B cell (primary cell): ENCODE results near the gene HS3ST3B1. TPM values are rescaled to one million over a fixed set of nuclear protein-coding genes. Genes with fewer than 3 reads are reported as not detected.

Experiments
- ATAC-seq: fragments of 200-7000 bp; cut with Tn5 transposase; one replicate; pipeline ENCODE4 v1.10.0; 2021; ENCODE audit warnings: low read depth, mild to moderate bottlenecking, moderate number of reproducible peaks, moderate library complexity
- CTCF ChIA-PET: fragments of 350-600 bp; sonication (Branson Sonifier 250); formaldehyde crosslinking; loops from one replicate; lab custom pipeline; 2021; ENCODE audit warnings: antibody characterized with exemption, inconsistent platforms; lab: Charles Lee
- POLR2A ChIA-PET: fragments of 350-600 bp; sonication (Branson Sonifier 250); formaldehyde crosslinking; loops from one replicate; lab custom pipeline; 2021; ENCODE audit warnings: antibody characterized with exemption; lab: Charles Lee
- DNase-seq: peaks from one replicate; pipeline ENCODE4 v3.0.0; 2013
- H2AFZ ChIP-seq: 2 replicates; pipeline ENCODE4 v1.6.1; 2012; ENCODE audit warnings: mild to moderate bottlenecking, low read depth, low read length; ENCODE audit not compliant: insufficient read depth, poor library complexity, severe bottlenecking
- H3K27ac ChIP-seq, 2 donors: 1 replicate in 1 of 2; 2 replicates in 1 of 2; pipeline ENCODE4 v1.5.1; 2012 to 2013; ENCODE audit warnings: low read length in 2 of 2, mild to moderate bottlenecking in 2 of 2, moderate library complexity in 1 of 2
- H3K27me3 ChIP-seq, 4 experiments: fragments of 200-600 bp in 1 of 4; sonication (generic) in 1 of 4; replicated peaks in 1 of 4; 1 replicate in 2 of 4; 2 replicates in 2 of 4; pipeline versions ENCODE4 v1.6.1 to v1.7.0; 2013 to 2016; ENCODE audit warnings: low read length in 3 of 4, mild to moderate bottlenecking in 2 of 4, mixed read lengths in 1 of 4, moderate library complexity in 1 of 4; ENCODE audit not compliant: insufficient read depth in 4 of 4, control insufficient read depth in 3 of 4; ENCODE audit errors: control extremely low read depth in 1 of 4
- H3K36me3 ChIP-seq, 2 experiments: replicated peaks in 1 of 2; 1 replicate in 1 of 2; 2 replicates in 1 of 2; pipeline versions ENCODE4 v1.6.1 to v1.7.1; 2013; ENCODE audit warnings: low read length in 1 of 2; ENCODE audit not compliant: insufficient read depth in 2 of 2, control insufficient read depth in 1 of 2; ENCODE audit errors: control extremely low read depth in 1 of 2, extremely low read depth in 1 of 2
- H3K4me1 ChIP-seq, 2 donors: fragments of 200-600 bp in 1 of 2; sonication (generic) in 1 of 2; 1 replicate in 1 of 2; 2 replicates in 1 of 2; pipeline versions ENCODE4 v1.5.1 to v1.6.1; 2013 to 2017; ENCODE audit warnings: low read length in 2 of 2; ENCODE audit not compliant: control insufficient read depth in 2 of 2, insufficient read depth in 2 of 2
- H3K4me2 ChIP-seq: replicated peaks from 2 replicates; pipeline ENCODE3; 2012; ENCODE audit warnings: mild to moderate bottlenecking, low read depth, low read length; ENCODE audit not compliant: poor library complexity, severe bottlenecking
- H3K4me3 ChIP-seq, 5 experiments: fragments of 200-600 bp in 1 of 5; sonication (generic) in 1 of 5; 1 replicate in 3 of 5; 2 replicates in 2 of 5; pipeline versions ENCODE4 v1.5.1 to v1.7.0; 2011 to 2016; ENCODE audit warnings: low read length in 4 of 5, mild to moderate bottlenecking in 4 of 5, low read depth in 2 of 5, control low read depth in 1 of 5, moderate library complexity in 1 of 5; ENCODE audit not compliant: insufficient read depth in 1 of 5; ENCODE audit errors: control extremely low read depth in 1 of 5, extremely low read depth in 1 of 5
- H3K79me2 ChIP-seq: fragments of 200-600 bp; sonication (generic); one replicate; pipeline ENCODE4 v1.6.0; 2016; ENCODE audit warnings: low read length; ENCODE audit not compliant: control insufficient read depth, insufficient read depth
- H3K9ac ChIP-seq: fragments of 200-600 bp; sonication (generic); 2 replicates; pipeline ENCODE4 v1.6.1; 2017; ENCODE audit warnings: mild to moderate bottlenecking, low read length, moderate library complexity
- H3K9me3 ChIP-seq, 3 donors: one replicate each; pipeline versions ENCODE4 v1.6.1 to v1.7.1; 2013; ENCODE audit warnings: low read length in 2 of 3; ENCODE audit not compliant: control insufficient read depth in 2 of 3, insufficient read depth in 1 of 3; ENCODE audit errors: control extremely low read depth in 1 of 3
- H4K20me1 ChIP-seq: 2 replicates; pipeline ENCODE4 v1.6.0; 2012; ENCODE audit warnings: mild to moderate bottlenecking, low read length; ENCODE audit not compliant: insufficient read depth, control insufficient read depth, poor library complexity, severe bottlenecking
- H3K27ac Mint-ChIP-seq: one replicate; pipeline ENCODE4 v1.8.0; 2021; ENCODE audit warnings: mixed read lengths
- H3K27me3 Mint-ChIP-seq: one replicate; pipeline ENCODE4 v1.8.0; 2021; ENCODE audit warnings: mixed read lengths
- H3K4me1 Mint-ChIP-seq: one replicate; pipeline ENCODE4 v1.8.0; 2021; ENCODE audit warnings: mixed read lengths
- H3K4me3 Mint-ChIP-seq: one replicate; pipeline ENCODE4 v1.8.0; 2021; ENCODE audit warnings: mixed read lengths
- H3K9me3 Mint-ChIP-seq: one replicate; pipeline ENCODE4 v1.8.0; 2022; ENCODE audit warnings: mixed read lengths; ENCODE audit not compliant: insufficient read depth
- EZH2 ChIP-seq: IDR thresholded peaks from 2 replicates; pipeline ENCODE4 v1.6.1; 2012; ENCODE audit warnings: borderline replicate concordance, low read depth, mild to moderate bottlenecking, moderate library complexity, low read length; ENCODE audit not compliant: insufficient read depth, poor library complexity, severe bottlenecking
- WGBS: methylation state at CpG from one replicate; pipeline ENCODE4 v1.1.5; 2013; ENCODE audit warnings: missing lambda C conversion rate; ENCODE audit not compliant: insufficient coverage; 5-methylcytosine and 5-hydroxymethylcytosine counted together
- intact Hi-C: fragments of 100-400 bp; cut with micrococcal nuclease; formaldehyde crosslinking; loops from one replicate; pipeline ENCODE4 v1.10.0; 2022
- polyA plus RNA-seq: library from polyadenylated mRNA; depleted of rRNA; stranded (reverse); fragments of >200 nt; gene quantifications from 2 replicates; pipeline ENCODE4 v1.2.3, GENCODE V29; 2012
- total RNA-seq, 2 donors: library from RNA; stranded (reverse); fragments of 120-200 nt in 1 of 2; gene quantifications; 1 replicate in 1 of 2; 2 replicates in 1 of 2; pipeline versions ENCODE4 v1.2.3 to v1.2.4, GENCODE V29; 2013 to 2022
- TF ChIP-seq, protein P1 (sequence below): fragments of 200-600 bp; IDR thresholded peaks from one replicate; pipeline ENCODE4 v1.8.0; 2022; ENCODE audit warnings: antibody characterized with exemption, mild to moderate bottlenecking

The HS3ST3B1 gene
- total and polyA plus RNA-seq, 2 donors (not counting 1 experiment from before 2014, with no cell fraction given) = 0.75 to 8.4 TPM

DNA sequence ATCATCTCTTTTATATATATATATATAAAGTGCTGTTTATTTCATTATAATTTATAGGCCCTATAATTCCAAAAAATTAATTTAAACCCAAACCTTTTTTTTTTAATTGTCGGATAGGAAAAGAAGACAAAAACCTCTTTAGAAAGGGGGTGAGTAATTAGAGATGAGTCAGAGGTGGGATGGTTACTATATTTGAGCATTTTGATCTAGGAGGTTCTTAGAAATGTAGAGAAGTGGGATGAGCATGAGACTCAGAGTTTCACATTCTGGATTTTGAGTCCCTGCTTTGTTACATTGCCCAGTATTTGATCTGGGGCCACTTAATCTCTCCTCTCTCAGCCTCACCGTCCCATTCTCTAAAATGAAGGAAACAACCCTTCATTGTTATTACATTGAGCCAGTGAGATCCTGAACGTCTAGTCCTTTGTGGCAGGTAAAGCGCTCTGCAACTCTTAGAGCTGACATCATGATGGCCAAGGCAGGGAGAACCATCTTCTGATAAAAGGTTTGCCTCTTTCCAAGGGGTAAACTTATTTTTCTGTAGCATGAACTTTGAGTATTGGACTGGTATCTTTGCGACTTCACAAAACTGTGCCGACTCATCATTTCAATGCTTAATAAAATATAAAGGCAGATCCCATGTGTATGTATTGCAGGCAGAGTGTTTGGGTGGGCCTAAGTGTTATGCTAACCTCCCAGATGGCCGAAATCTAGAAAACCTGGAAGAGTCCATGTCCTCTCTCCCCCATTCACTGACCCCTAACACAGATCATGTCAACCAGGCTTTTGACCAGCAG lies 21.3 kb downstream of the HS3ST3B1 start:
- POLR2A ChIA-PET = no interaction called here
- H3K79me2 ChIP-seq = peaks cover 6% of the 10 kb centered on the region
- intact Hi-C loops = no loop called here

DNA sequence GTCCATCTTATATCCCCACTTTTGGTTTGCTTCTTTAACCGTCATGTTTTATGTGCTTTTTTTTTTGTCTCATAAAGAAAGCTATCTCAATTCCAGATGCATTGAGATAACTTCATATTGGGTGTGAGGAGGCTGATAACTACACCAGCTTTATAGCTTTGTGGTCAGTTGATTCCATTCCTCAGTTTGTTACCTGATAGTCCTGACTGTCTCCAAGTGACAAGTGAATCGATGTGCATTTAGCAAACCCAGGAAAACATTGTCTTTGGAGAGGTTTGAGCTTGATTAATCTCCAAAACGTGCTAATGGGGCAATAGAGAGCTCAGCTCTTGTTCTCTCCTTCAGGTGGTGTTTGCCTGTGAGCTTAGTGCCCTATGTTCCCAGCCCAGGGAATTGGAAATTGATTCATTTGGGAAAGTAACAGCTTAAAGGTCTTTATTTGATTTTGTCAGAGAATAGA lies 22.7 kb downstream of the HS3ST3B1 start:
- H2AFZ ChIP-seq = no peak overlapping the region
- 72% methylated on average over 2 of the region's 3 CpGs for WGBS
- no peak overlapping the region for H3K9ac ChIP-seq
- peaks cover 6% of the 10 kb centered on the region for H3K79me2 ChIP-seq
- Mint-ChIP-seq H3K9me3 (no peaks in the 10 kb centered on the region), H3K27ac (no peak overlapping the region), H3K27me3 (peaks cover 4% of the 10 kb centered on the region), H3K4me1 (peaks cover 2% of the 10 kb centered on the region), H3K4me3 (no peak overlapping the region)
- TF ChIP-seq EZH2 = no peak
- TF ChIP-seq, protein P1, sequence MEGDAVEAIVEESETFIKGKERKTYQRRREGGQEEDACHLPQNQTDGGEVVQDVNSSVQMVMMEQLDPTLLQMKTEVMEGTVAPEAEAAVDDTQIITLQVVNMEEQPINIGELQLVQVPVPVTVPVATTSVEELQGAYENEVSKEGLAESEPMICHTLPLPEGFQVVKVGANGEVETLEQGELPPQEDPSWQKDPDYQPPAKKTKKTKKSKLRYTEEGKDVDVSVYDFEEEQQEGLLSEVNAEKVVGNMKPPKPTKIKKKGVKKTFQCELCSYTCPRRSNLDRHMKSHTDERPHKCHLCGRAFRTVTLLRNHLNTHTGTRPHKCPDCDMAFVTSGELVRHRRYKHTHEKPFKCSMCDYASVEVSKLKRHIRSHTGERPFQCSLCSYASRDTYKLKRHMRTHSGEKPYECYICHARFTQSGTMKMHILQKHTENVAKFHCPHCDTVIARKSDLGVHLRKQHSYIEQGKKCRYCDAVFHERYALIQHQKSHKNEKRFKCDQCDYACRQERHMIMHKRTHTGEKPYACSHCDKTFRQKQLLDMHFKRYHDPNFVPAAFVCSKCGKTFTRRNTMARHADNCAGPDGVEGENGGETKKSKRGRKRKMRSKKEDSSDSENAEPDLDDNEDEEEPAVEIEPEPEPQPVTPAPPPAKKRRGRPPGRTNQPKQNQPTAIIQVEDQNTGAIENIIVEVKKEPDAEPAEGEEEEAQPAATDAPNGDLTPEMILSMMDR = no peak
- no peak overlapping the region for H3K4me3 ChIP-seq
- peaks cover 0 to under 1% (median 0%) of the 10 kb centered on the region in 3 donors for H3K9me3 ChIP-seq
- ChIA-PET CTCF (interaction anchor here (0.7 kb wide), 1 partner anchor 337 kb away, joined by 3 read pairs; no protein-coding TSS in a partner anchor), POLR2A (no interaction called here)
- DNase-seq = no peak
- H3K27ac ChIP-seq = no peak overlapping the region
- H3K36me3 ChIP-seq = no peaks in the 10 kb centered on the region
- H3K27me3 ChIP-seq = peaks cover 0 to 3% (median 0%) of the 10 kb centered on the region in 4 experiments
- H3K4me2 ChIP-seq = no peak overlapping the region
- no peaks in the 10 kb centered on the region for H3K4me1 ChIP-seq
- ATAC-seq = no peak
- no peaks in the 10 kb centered on the region for H4K20me1 ChIP-seq
- intact Hi-C loops = no loop called here

More for the DNA sequence above, 21.3 kb downstream of the HS3ST3B1 start:
- Histone ChIP-seq H3K36me3 (no peaks in the 10 kb centered on the region), H3K9ac (no peak overlapping the region), H4K20me1 (no peaks in the 10 kb centered on the region), H3K4me2 (no peak overlapping the region), H3K27ac (no peak overlapping the region), H2AFZ (no peak overlapping the region), H3K4me1 (no peaks in the 10 kb centered on the region), H3K27me3 (peaks cover 0 to 3% (median 0%) of the 10 kb centered on the region in 4 experiments), H3K9me3 (peaks cover 0 to 2% (median 0%) of the 10 kb centered on the region in 3 donors), H3K4me3 (no peak overlapping the region)
- Mint-ChIP-seq H3K4me3 (no peak overlapping the region), H3K9me3 (no peaks in the 10 kb centered on the region), H3K27me3 (peaks cover 8% of the 10 kb centered on the region), H3K27ac (no peak overlapping the region), H3K4me1 (peaks cover 2% of the 10 kb centered on the region)
- CTCF ChIA-PET = no interaction called here
- TF ChIP-seq, protein P1 = no peak
- WGBS = 97% methylated on average over 4 of the region's 7 CpGs
- ATAC-seq = no peak
- no peak for DNase-seq
